H9 (cell line): ENCODE results near the gene OR6B1. TPM values are rescaled to one million over a fixed set of nuclear protein-coding genes. Genes with fewer than 3 reads are reported as not detected.

Experiments
- DNase-seq: peaks from one replicate; pipeline ENCODE4 v3.0.0-alpha.2; 2017
- H2AFZ ChIP-seq: one replicate; pipeline ENCODE4 v1.6.1; 2013; ENCODE audit warnings: mild to moderate bottlenecking, low read length, control low read depth, moderate library complexity
- H2AK5ac ChIP-seq: 2 replicates; pipeline ENCODE4 v1.6.1; 2013; ENCODE audit warnings: low read length, control low read depth, mixed read lengths; ENCODE audit not compliant: insufficient read length
- H2BK120ac ChIP-seq: one replicate; pipeline ENCODE4 v1.6.1; 2013; ENCODE audit warnings: low read depth, mild to moderate bottlenecking, low read length, control low read depth, inconsistent platforms; ENCODE audit not compliant: poor library complexity, severe bottlenecking
- H2BK12ac ChIP-seq: 2 replicates; pipeline ENCODE4 v1.6.1; 2013; ENCODE audit warnings: low read length, control low read depth, mixed read lengths, low read depth; ENCODE audit not compliant: insufficient read length
- H2BK15ac ChIP-seq: 2 replicates; pipeline ENCODE4 v1.6.1; 2013; ENCODE audit warnings: low read depth, low read length, control low read depth
- H2BK20ac ChIP-seq: one replicate; pipeline ENCODE4 v1.6.1; 2013; ENCODE audit warnings: low read depth, mild to moderate bottlenecking, low read length, control low read depth, inconsistent platforms; ENCODE audit not compliant: poor library complexity, severe bottlenecking
- H2BK5ac ChIP-seq: 2 replicates; pipeline ENCODE4 v1.6.1; 2013; ENCODE audit warnings: low read length, control low read depth, mixed read lengths; ENCODE audit not compliant: insufficient read length
- H3K14ac ChIP-seq: 2 replicates; pipeline ENCODE4 v1.6.1; 2013; ENCODE audit warnings: low read length, control low read depth; ENCODE audit not compliant: insufficient read depth
- H3K18ac ChIP-seq: 2 replicates; pipeline ENCODE4 v1.6.1; 2013; ENCODE audit warnings: low read depth, mild to moderate bottlenecking, mixed read lengths, low read length, control low read depth; ENCODE audit not compliant: insufficient read length
- H3K23ac ChIP-seq: 2 replicates; pipeline ENCODE4 v1.6.1; 2013; ENCODE audit warnings: low read length, control low read depth, mixed read lengths, low read depth; ENCODE audit not compliant: insufficient read length
- H3K23me2 ChIP-seq: 2 replicates; pipeline ENCODE4 v1.6.1; 2013; ENCODE audit warnings: low read depth, mild to moderate bottlenecking, mixed read lengths, low read length, control low read depth; ENCODE audit not compliant: insufficient read length, poor library complexity, severe bottlenecking
- H3K27ac ChIP-seq: 2 replicates; pipeline ENCODE4 v1.5.1; 2013; ENCODE audit warnings: low read length, control low read depth, mixed read lengths, low read depth; ENCODE audit not compliant: insufficient read length
- H3K27me3 ChIP-seq: 2 replicates; pipeline ENCODE4 v1.6.1; 2013; ENCODE audit warnings: low read length, control low read depth, inconsistent platforms; ENCODE audit not compliant: insufficient read depth
- H3K4ac ChIP-seq: 2 replicates; pipeline ENCODE4 v1.6.1; 2013; ENCODE audit warnings: low read depth, mild to moderate bottlenecking, control low read depth, inconsistent platforms, low read length, moderate library complexity
- H3K4me1 ChIP-seq: 2 replicates; pipeline ENCODE4 v1.6.1; 2013; ENCODE audit warnings: low read length, control low read depth, inconsistent platforms; ENCODE audit not compliant: insufficient read depth
- H3K4me2 ChIP-seq: 2 replicates; pipeline ENCODE4 v1.6.1; 2013; ENCODE audit warnings: low read length, control low read depth, mixed read lengths; ENCODE audit not compliant: insufficient read length, insufficient read depth
- H3K56ac ChIP-seq: 2 replicates; pipeline ENCODE4 v1.6.1; 2013; ENCODE audit warnings: low read depth, mild to moderate bottlenecking, mixed read lengths, low read length, control low read depth; ENCODE audit not compliant: insufficient read length
- H3K79me1 ChIP-seq: 2 replicates; pipeline ENCODE4 v1.6.1; 2013; ENCODE audit warnings: low read depth, mild to moderate bottlenecking, moderate library complexity, low read length, control low read depth, inconsistent platforms; ENCODE audit not compliant: insufficient read depth, poor library complexity, severe bottlenecking
- H3K79me2 ChIP-seq: 2 replicates; pipeline ENCODE4 v1.6.1; 2013; ENCODE audit warnings: low read length, control low read depth, inconsistent platforms; ENCODE audit not compliant: insufficient read depth
- H3K9ac ChIP-seq: 2 replicates; pipeline ENCODE4 v1.6.1; 2013; ENCODE audit warnings: low read length, control low read depth, mixed read lengths; ENCODE audit not compliant: insufficient read length; ENCODE audit errors: extremely low read depth
- H3K9me3 ChIP-seq: one replicate; pipeline ENCODE4 v1.6.1; 2013; ENCODE audit warnings: low read depth, low read length, inconsistent platforms; ENCODE audit not compliant: control insufficient read depth
- H3T11ph ChIP-seq: one replicate; pipeline ENCODE4 v1.6.1; 2013; ENCODE audit warnings: mild to moderate bottlenecking, low read length, control low read depth, inconsistent platforms
- H4K20me1 ChIP-seq: one replicate; pipeline ENCODE4 v1.6.1; 2013; ENCODE audit not compliant: control insufficient read depth, insufficient read length, insufficient read depth
- H4K5ac ChIP-seq: 2 replicates; pipeline ENCODE4 v1.6.1; 2013; ENCODE audit warnings: low read depth, mild to moderate bottlenecking, mixed read lengths, low read length, control low read depth; ENCODE audit not compliant: insufficient read length
- H4K8ac ChIP-seq: replicated peaks from 2 replicates; pipeline ENCODE4 v1.6.1; 2013; ENCODE audit warnings: low read length, control low read depth, mixed read lengths, low read depth; ENCODE audit not compliant: insufficient read length
- H4K91ac ChIP-seq: 2 replicates; pipeline ENCODE4 v1.6.1; 2013; ENCODE audit warnings: low read depth, mild to moderate bottlenecking, moderate library complexity, mixed read lengths, low read length, control low read depth; ENCODE audit not compliant: insufficient read length
- H3K27ac Mint-ChIP-seq, 3 experiments: 2 replicates in 2 of 3; 3 replicates in 1 of 3; pipeline ENCODE4 v1.8.0; 2020 to 2021; ENCODE audit warnings: mixed read lengths in 3 of 3, mild to moderate bottlenecking in 1 of 3, moderate library complexity in 1 of 3
- H3K27me3 Mint-ChIP-seq: 2 replicates; pipeline ENCODE4 v1.8.0; 2021; ENCODE audit warnings: low read depth, mild to moderate bottlenecking, moderate library complexity, mixed read lengths
- H3K36me3 Mint-ChIP-seq, 3 experiments: 2 replicates in 2 of 3; 3 replicates in 1 of 3; pipeline ENCODE4 v1.8.0; 2020 to 2021; ENCODE audit warnings: low read depth in 3 of 3, mixed read lengths in 3 of 3; ENCODE audit not compliant: insufficient read depth in 1 of 3
- H3K4me1 Mint-ChIP-seq, 2 experiments: 2 replicates each; pipeline ENCODE4 v1.8.0; 2020; ENCODE audit warnings: mixed read lengths in 2 of 2
- H3K4me3 Mint-ChIP-seq, 2 experiments: 2 replicates in 1 of 2; 3 replicates in 1 of 2; pipeline ENCODE4 v1.8.0; 2020 to 2021; ENCODE audit warnings: mild to moderate bottlenecking in 2 of 2, mixed read lengths in 2 of 2, moderate library complexity in 1 of 2
- H3K9me3 Mint-ChIP-seq, 2 experiments: 2 replicates in 1 of 2; 3 replicates in 1 of 2; pipeline ENCODE4 v1.8.0; 2020; ENCODE audit warnings: mild to moderate bottlenecking in 2 of 2, mixed read lengths in 2 of 2, moderate library complexity in 1 of 2
- CTCF ChIP-seq: fragments of 200-600 bp; sonication (generic); conservative IDR thresholded peaks from 3 replicates; pipeline ENCODE4 v1.8.0; 2021; ENCODE audit warnings: antibody characterized with exemption, mild to moderate bottlenecking
- WGBS: extraction: QIAGEN DNeasy Blood & Tissue Kit; methylation state at CpG from one replicate; pipeline ENCODE4 v1.1.7; 2013; ENCODE audit warnings: missing lambda C conversion rate, low lambda C conversion rate, mixed read lengths; ENCODE audit not compliant: insufficient read length; ENCODE audit errors: extremely low coverage; 5-methylcytosine and 5-hydroxymethylcytosine counted together
- total RNA-seq: library from RNA; stranded (reverse); gene quantifications from 2 replicates; pipeline ENCODE4 v1.2.1, GENCODE V29; 2021

Gene OR6B1
- total RNA-seq, 1 experiment from 2014 or later = not detected

- Histone ChIP-seq H3T11ph (no peak overlapping the region), H3K14ac (no peak overlapping the region), H3K9me3 (peaks cover 12% of the 10 kb centered on the region), H2AK5ac (no peak overlapping the region), H4K5ac (no peak overlapping the region), H3K79me2 (no peaks in the 10 kb centered on the region), H3K56ac (no peak overlapping the region), H4K20me1 (no peaks in the 10 kb centered on the region), H2BK15ac (no peak overlapping the region), H3K23ac (no peak overlapping the region), H3K18ac (no peak overlapping the region), H2BK120ac (no peak overlapping the region), H3K27me3 (no peaks in the 10 kb centered on the region), H3K4me2 (no peak overlapping the region), H3K4ac (no peak overlapping the region), H2AFZ (no peak overlapping the region), H2BK12ac (no peak overlapping the region), H2BK5ac (no peak overlapping the region), H3K79me1 (no peaks in the 10 kb centered on the region), H4K91ac (no peak overlapping the region), H3K23me2 (no peaks in the 10 kb centered on the region), H3K4me1 (no peaks in the 10 kb centered on the region), H2BK20ac (no peak overlapping the region), H3K9ac (no peak overlapping the region), H4K8ac (no peak overlapping the region), H3K27ac (no peak overlapping the region)
- no peak for DNase-seq
- WGBS = no CpG with 5 or more reads among the region's 1 CpG
- H3K36me3 Mint-ChIP-seq = peaks cover 12 to 22% (median 18%) of the 10 kb centered on the region in 3 experiments
- no peak overlapping the region for H3K4me3 Mint-ChIP-seq
- H3K27me3 Mint-ChIP-seq = no peaks in the 10 kb centered on the region; the same call in none of the 2 replicates
- H3K27ac Mint-ChIP-seq = no peak overlapping the region
- peaks cover 32 to 35% of the 10 kb centered on the region in 2 experiments for H3K9me3 Mint-ChIP-seq
- H3K4me1 Mint-ChIP-seq = no peaks in the 10 kb centered on the region
- TF ChIP-seq CTCF = no peak
Measured at GRCh38 chr7:144006692-144007042, 6.5 kb downstream of the OR6B1 start.
